ENCODE data around the gene ANO3. TPM values are rescaled to one million over a fixed set of nuclear protein-coding genes. Genes with fewer than 3 reads are reported as not detected.

Gene ANO3
- total RNA-seq, 1 experiment from 2014 or later, result not detected

- Histone ChIP-seq H3K4me1 (replicated peaks; ENCODE audit: insufficient read depth) (no peaks in the 10 kb centered on the region), H3K27me3 (ENCODE audit: insufficient read depth, low read depth) (no peaks in the 10 kb centered on the region), H4K20me1 (ENCODE audit: insufficient read depth) (no peaks in the 10 kb centered on the region), H2AFZ (0 out of 2 replicates have a peak overlapping the region, but pooled peaks have one; percentile 15), H3K27ac (no peak overlapping the region), H3K9me3 (ENCODE audit: insufficient read depth, low read depth) (no peaks in the 10 kb centered on the region), H3K9me2 (ENCODE audit: insufficient read depth) (no peaks in the 10 kb centered on the region), H3K4me2 (no peak overlapping the region), H3K36me3 (ENCODE audit: low read depth) (no peaks in the 10 kb centered on the region), H3K4me3 (no peak overlapping the region), H3F3A (ENCODE audit: insufficient read depth, low read depth) (no peaks in the 10 kb centered on the region), H3K79me2 (ENCODE audit: low read depth) (no peaks in the 10 kb centered on the region)
- BruUV-seq (replicated peaks), result no TSS peak
- DNase-seq, result no peak
- TF ChIP-seq CTCF (conservative IDR thresholded peaks at IDR 0.05) (no peak), EZH2 (IDR thresholded peaks at IDR 0.05; ENCODE audit: low read depth) (no peak)
- ChIA-PET CTCF (no interaction called here), POLR2A (ENCODE audit: unreplicated experiment) (no interaction called here)
- intact Hi-C loops (cut with micrococcal nuclease; ENCODE audit: unreplicated experiment), result no loop called here
Measured at GRCh38 chr11:26350002-26350401, 18.1 kb downstream of the ANO3 start.

- intact Hi-C loops (cut with micrococcal nuclease; ENCODE audit: unreplicated experiment), result no loop called here
- H3K36me3 ChIP-seq (ENCODE audit: low read depth), result no peaks in the 10 kb centered on the region
- no TSS peak for BruUV-seq (replicated peaks)
- H3K27ac ChIP-seq, result no peak overlapping the region
- CTCF ChIA-PET, result no interaction called here
- POLR2A ChIA-PET (ENCODE audit: unreplicated experiment), result no interaction called here
- no peak overlapping the region for H3K4me3 ChIP-seq
- H2AFZ ChIP-seq, result 0 out of 2 replicates have a peak overlapping the region, but pooled peaks have one; percentile 13
- TF ChIP-seq CTCF (conservative IDR thresholded peaks at IDR 0.05) (no peak), EZH2 (IDR thresholded peaks at IDR 0.05; ENCODE audit: low read depth) (no peak)
- H3K9me2 ChIP-seq (ENCODE audit: insufficient read depth), result no peaks in the 10 kb centered on the region
- no peaks in the 10 kb centered on the region for H3K9me3 ChIP-seq (ENCODE audit: insufficient read depth, low read depth)
- no peaks in the 10 kb centered on the region for H3K4me1 ChIP-seq (replicated peaks; ENCODE audit: insufficient read depth)
- no peaks in the 10 kb centered on the region for H3K79me2 ChIP-seq (ENCODE audit: low read depth)
- DNase-seq, result no peak
- H4K20me1 ChIP-seq (ENCODE audit: insufficient read depth), result no peaks in the 10 kb centered on the region
- H3F3A ChIP-seq (ENCODE audit: insufficient read depth, low read depth), result no peaks in the 10 kb centered on the region
- H3K4me2 ChIP-seq, result no peak overlapping the region
- H3K27me3 ChIP-seq (ENCODE audit: insufficient read depth, low read depth), result no peaks in the 10 kb centered on the region
Measured at GRCh38 chr11:26353010-26353409, 21.1 kb downstream of the ANO3 start.

- Histone ChIP-seq H3K27me3 (ENCODE audit: insufficient read depth, low read depth) (no peaks in the 10 kb centered on the region), H4K20me1 (ENCODE audit: insufficient read depth) (no peaks in the 10 kb centered on the region), H3K9me3 (ENCODE audit: insufficient read depth, low read depth) (no peaks in the 10 kb centered on the region), H2AFZ (no peak overlapping the region), H3K9me2 (ENCODE audit: insufficient read depth) (no peaks in the 10 kb centered on the region), H3K27ac (no peak overlapping the region), H3K4me1 (replicated peaks; ENCODE audit: insufficient read depth) (no peaks in the 10 kb centered on the region), H3F3A (ENCODE audit: insufficient read depth, low read depth) (no peaks in the 10 kb centered on the region), H3K4me2 (no peak overlapping the region), H3K79me2 (ENCODE audit: low read depth) (no peaks in the 10 kb centered on the region), H3K36me3 (ENCODE audit: low read depth) (no peaks in the 10 kb centered on the region), H3K4me3 (no peak overlapping the region)
- CTCF ChIA-PET, result no interaction called here
- POLR2A ChIA-PET (ENCODE audit: unreplicated experiment), result no interaction called here
- no TSS peak for BruUV-seq (replicated peaks)
- no peak for DNase-seq
- no peak for TF ChIP-seq EZH2 (IDR thresholded peaks at IDR 0.05; ENCODE audit: low read depth)
- intact Hi-C loops (cut with micrococcal nuclease; ENCODE audit: unreplicated experiment), result no loop called here
Measured at GRCh38 chr11:26359055-26359454, 27.1 kb downstream of the ANO3 start.

- H3K4me3 ChIP-seq, result no peak overlapping the region
- no peaks in the 10 kb centered on the region for H3K9me2 ChIP-seq (ENCODE audit: insufficient read depth)
- ChIA-PET CTCF (no interaction called here), POLR2A (ENCODE audit: unreplicated experiment) (no interaction called here)
- no TSS peak for BruUV-seq (replicated peaks)
- no peaks in the 10 kb centered on the region for H3K79me2 ChIP-seq (ENCODE audit: low read depth)
- no peaks in the 10 kb centered on the region for H4K20me1 ChIP-seq (ENCODE audit: insufficient read depth)
- no peak overlapping the region for H3K4me2 ChIP-seq
- no peaks in the 10 kb centered on the region for H3K27me3 ChIP-seq (ENCODE audit: insufficient read depth, low read depth)
- no peaks in the 10 kb centered on the region for H3F3A ChIP-seq (ENCODE audit: insufficient read depth, low read depth)
- intact Hi-C loops (cut with micrococcal nuclease; ENCODE audit: unreplicated experiment), result no loop called here
- no peak overlapping the region for H2AFZ ChIP-seq
- H3K9me3 ChIP-seq (ENCODE audit: insufficient read depth, low read depth), result no peaks in the 10 kb centered on the region
- no peaks in the 10 kb centered on the region for H3K36me3 ChIP-seq (ENCODE audit: low read depth)
- no peak overlapping the region for H3K27ac ChIP-seq
- no peaks in the 10 kb centered on the region for H3K4me1 ChIP-seq (replicated peaks; ENCODE audit: insufficient read depth)
- TF ChIP-seq EZH2 (IDR thresholded peaks at IDR 0.05; ENCODE audit: low read depth) (no peak), CTCF (conservative IDR thresholded peaks at IDR 0.05) (no peak)
- DNase-seq, result no peak
Measured at GRCh38 chr11:26365284-26365683, 33.4 kb downstream of the ANO3 start.

Measured in PC-9 (cell line).